Brain microvascular endothelial cell (primary cell): ENCODE measurements around the gene EPHA1.

Experiments used
- DNase-seq: peaks from one replicate; pipeline ENCODE4 v3.0.0-alpha.2; 2020
- H3K27ac ChIP-seq: fragments of 250-450 bp; sonication (Bioruptor Pico); 2 replicates; pipeline ENCODE4 v1.5.1; 2020; ENCODE audit warnings: mild to moderate bottlenecking, moderate library complexity
- H3K27me3 ChIP-seq: fragments of 250-450 bp; sonication (Bioruptor Pico); replicated peaks from 2 replicates; pipeline ENCODE4 v1.5.1; 2020; ENCODE audit warnings: mild to moderate bottlenecking
- H3K36me3 ChIP-seq: fragments of 250-450 bp; sonication (Bioruptor Pico); replicated peaks from 2 replicates; pipeline ENCODE4 v1.5.1; 2020; ENCODE audit warnings: mild to moderate bottlenecking
- H3K4me3 ChIP-seq: 2 replicates; pipeline ENCODE4 v1.5.1; 2011; ENCODE audit warnings: low read depth, mild to moderate bottlenecking, control low read depth, low read length, moderate library complexity
- in situ Hi-C: cut with HindIII; loops from 2 replicates; pipeline ENCODE4 v1.10.0; 2017; ENCODE audit warnings: low sequenced_read_pairs, low pct_ligation_motif_present
- TF ChIP-seq, protein P1 (sequence below): IDR thresholded peaks from 2 replicates; pipeline ENCODE4 v1.5.1; 2011; ENCODE audit warnings: low read depth, mild to moderate bottlenecking, moderate library complexity, low read length, control low read depth, inconsistent platforms; ENCODE audit errors: missing control alignments

Gene EPHA1

DNA sequence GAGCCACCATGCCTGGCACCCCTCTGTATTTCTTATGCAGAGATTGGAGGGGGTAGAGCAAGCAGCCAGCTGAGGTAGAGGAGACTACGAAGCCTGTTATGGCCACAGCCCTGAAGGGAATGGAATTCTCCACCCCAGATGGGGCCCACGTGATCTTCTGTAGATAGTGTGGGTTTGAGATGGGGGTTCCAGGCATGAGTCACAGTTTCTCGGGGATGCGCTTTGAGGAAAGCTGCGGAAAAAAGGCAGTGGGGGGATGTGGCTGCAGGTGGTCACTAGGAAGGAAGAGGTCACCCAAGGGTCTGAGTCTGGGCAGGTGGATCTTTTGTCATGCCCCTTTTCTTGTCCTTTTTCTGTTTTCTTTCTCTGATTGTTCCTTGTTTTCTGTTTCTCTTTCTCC is 57.6 kb downstream of the EPHA1 start:
- TF ChIP-seq, protein P1, sequence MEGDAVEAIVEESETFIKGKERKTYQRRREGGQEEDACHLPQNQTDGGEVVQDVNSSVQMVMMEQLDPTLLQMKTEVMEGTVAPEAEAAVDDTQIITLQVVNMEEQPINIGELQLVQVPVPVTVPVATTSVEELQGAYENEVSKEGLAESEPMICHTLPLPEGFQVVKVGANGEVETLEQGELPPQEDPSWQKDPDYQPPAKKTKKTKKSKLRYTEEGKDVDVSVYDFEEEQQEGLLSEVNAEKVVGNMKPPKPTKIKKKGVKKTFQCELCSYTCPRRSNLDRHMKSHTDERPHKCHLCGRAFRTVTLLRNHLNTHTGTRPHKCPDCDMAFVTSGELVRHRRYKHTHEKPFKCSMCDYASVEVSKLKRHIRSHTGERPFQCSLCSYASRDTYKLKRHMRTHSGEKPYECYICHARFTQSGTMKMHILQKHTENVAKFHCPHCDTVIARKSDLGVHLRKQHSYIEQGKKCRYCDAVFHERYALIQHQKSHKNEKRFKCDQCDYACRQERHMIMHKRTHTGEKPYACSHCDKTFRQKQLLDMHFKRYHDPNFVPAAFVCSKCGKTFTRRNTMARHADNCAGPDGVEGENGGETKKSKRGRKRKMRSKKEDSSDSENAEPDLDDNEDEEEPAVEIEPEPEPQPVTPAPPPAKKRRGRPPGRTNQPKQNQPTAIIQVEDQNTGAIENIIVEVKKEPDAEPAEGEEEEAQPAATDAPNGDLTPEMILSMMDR, result no peak
- H3K4me3 ChIP-seq, result no peak overlapping the region
- H3K27ac ChIP-seq, result no peak overlapping the region
- DNase-seq, result no peak
- no peaks in the 10 kb centered on the region for H3K36me3 ChIP-seq
- peaks cover 2% of the 10 kb centered on the region for H3K27me3 ChIP-seq
- in situ Hi-C loops, result no loop called here

DNA sequence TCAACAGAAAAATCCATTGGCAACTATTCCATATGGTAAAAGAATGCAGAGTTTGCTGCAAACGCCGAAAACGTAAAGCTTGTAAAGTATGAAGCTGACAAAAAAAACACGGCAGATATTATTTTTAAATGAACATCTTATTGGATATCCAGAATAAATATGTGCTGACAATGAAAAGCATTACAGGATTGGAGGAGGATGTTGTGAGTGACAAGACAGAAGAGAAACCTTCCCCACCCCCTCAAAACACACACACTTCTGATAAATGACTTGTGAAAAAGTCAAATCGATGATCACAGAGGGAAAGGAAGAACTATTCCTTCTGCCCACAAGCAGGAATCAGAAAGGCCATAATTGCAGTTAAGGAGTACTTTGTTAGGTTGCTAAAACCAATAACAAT is 60.7 kb downstream of the EPHA1 start:
- no peak overlapping the region for H3K27ac ChIP-seq
- TF ChIP-seq, protein P1, result no peak
- no peak for DNase-seq

DNA sequence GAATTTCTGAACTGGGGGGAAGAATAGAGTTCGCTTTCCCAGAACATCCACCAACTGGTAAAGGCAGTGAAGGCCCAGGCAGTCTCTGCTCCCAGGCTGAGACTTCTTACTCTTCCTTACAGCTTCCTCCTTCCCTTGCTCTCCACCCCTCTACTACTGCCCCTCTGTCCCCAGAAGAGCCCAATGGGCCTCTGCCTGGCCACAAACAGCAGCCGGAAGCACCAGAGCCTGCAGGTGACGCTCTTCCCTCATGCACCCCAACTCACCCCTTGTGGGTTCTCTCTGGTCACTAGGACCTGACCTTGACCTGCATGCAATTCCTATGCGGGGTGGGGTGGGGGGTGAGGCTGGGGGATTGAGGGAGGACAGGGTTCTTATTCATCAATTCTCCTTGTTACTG is 62.6 kb downstream of the EPHA1 start:
- Histone ChIP-seq H3K27ac (no peak overlapping the region), H3K4me3 (no peak overlapping the region), H3K36me3 (no peaks in the 10 kb centered on the region), H3K27me3 (peaks cover 2% of the 10 kb centered on the region)
- DNase-seq, result no peak
- in situ Hi-C loops, result no loop called here
- TF ChIP-seq, protein P1, result no peak

More for the DNA sequence above, 60.7 kb downstream of the EPHA1 start:
- in situ Hi-C loops, result no loop called here
- no peaks in the 10 kb centered on the region for H3K36me3 ChIP-seq
- no peak overlapping the region for H3K4me3 ChIP-seq
- H3K27me3 ChIP-seq, result peaks cover 2% of the 10 kb centered on the region

DNA sequence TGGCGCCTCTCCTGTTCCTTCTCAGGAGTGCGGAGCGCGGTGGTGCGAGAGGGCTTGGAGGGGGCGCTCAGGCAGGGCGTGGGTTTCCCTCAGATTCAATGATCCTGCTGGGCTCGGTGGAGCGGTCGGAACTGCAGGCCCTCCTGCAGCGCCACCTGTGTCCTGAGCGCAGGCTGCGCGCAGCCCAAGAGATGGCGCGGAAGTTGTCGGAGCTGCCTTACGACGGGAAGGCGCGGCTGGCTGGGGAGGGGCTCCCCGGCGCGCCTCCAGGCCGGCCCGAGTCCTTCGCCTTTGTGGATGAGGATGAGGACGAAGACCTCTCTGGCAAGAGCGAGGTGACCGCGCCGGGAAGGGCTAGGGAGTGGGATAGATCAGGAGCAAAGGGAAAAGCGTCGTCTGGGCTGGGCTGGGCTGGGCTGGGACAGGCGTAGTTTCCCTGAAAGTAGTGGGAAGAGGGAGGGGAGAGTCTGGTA is 63.2 kb downstream of the EPHA1 start:
- H3K4me3 ChIP-seq, result peak overlapping the region; percentile 31
- TF ChIP-seq, protein P1, result peak; percentile 80
- H3K27me3 ChIP-seq, result peaks cover 2% of the 10 kb centered on the region
- in situ Hi-C loops, result no loop called here
- peak; percentile 7 for DNase-seq
- no peak overlapping the region for H3K27ac ChIP-seq
- H3K36me3 ChIP-seq, result no peaks in the 10 kb centered on the region

DNA sequence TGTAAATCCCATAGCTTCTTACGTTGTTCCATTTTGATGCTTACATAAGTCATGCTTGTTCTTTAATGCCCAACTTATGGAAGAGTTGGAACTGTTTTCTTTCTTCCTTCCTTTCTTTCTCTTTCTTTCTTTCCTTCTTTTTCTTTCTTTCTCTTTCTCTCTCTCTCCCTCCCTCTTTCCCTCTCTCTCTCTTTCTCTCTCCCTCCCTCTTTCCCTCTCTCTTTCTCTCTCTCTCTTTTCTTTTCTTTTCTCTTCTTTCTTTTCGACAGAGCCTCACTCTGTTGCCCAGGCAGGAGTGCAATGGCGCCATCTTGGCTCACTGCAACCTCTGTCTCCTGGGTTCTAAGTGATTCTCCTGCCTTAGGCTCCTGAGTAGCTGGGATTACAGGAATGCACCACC is 65.1 kb downstream of the EPHA1 start:
- no peak for DNase-seq
- TF ChIP-seq, protein P1, result no peak
- Histone ChIP-seq H3K27ac (no peak overlapping the region), H3K4me3 (no peak overlapping the region), H3K36me3 (no peaks in the 10 kb centered on the region), H3K27me3 (peaks cover 2% of the 10 kb centered on the region)
- in situ Hi-C loops, result no loop called here

DNA sequence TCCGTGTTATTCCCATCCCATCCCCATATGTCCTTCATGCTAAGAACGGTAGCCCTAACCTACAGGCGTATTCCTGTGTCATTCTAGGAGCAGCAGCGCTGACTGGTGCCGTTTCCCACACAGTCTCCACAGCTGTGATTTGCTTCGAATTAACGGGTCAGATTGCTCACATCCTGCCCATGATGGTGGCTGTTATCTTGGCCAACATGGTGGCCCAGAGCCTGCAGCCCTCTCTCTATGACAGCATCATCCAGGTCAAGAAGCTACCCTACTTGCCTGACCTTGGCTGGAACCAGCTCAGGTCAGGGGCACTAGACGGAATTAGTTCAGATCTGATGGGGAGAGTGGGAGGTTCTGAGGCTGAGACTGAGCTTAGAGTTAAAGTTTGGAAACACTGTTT is 66.8 kb downstream of the EPHA1 start:
- DNase-seq, result no peak
- no peaks in the 10 kb centered on the region for H3K27me3 ChIP-seq
- no peaks in the 10 kb centered on the region for H3K36me3 ChIP-seq
- H3K27ac ChIP-seq, result no peak overlapping the region
- H3K4me3 ChIP-seq, result no peak overlapping the region
- TF ChIP-seq, protein P1, result no peak
- in situ Hi-C loops, result no loop called here
